Mesendoderm (in vitro differentiated cells): Measurements from ENCODE around the gene ADAMTS5. TPM values are rescaled to one million over a fixed set of nuclear protein-coding genes. Genes with fewer than 3 reads are reported as not detected.

Experiments
- small RNA-seq: library from polyadenylated mRNA; stranded (forward); fragments of <200 nt; extraction: miRNeasy Mini kit (QIAGEN cat#:217004); gene quantifications from one replicate; pipeline ENCODE3, GENCODE V24; 2013; ENCODE audit not compliant: insufficient read depth

ADAMTS5 gene

Small RNA genes lying within 50 kb of the gene (small RNA-seq; reads per million reads assigned to genes)
- gene MIR4759: not detected
